CD4-positive, alpha-beta T cell treated with Interleukin-15 for 1 hour (primary cell): ENCODE results near the gene EMILIN1.
"Not testable (repeated sequence)": the region's sequence is repeated elsewhere in the genome, so short reads cannot be mapped to it uniquely, and the experiment has no call there.

Experiments
- DNase-seq: peaks from one replicate; pipeline ENCODE4 v3.0.0-alpha.2; 2020

Gene EMILIN1

GRCh38 chr2:27054721-27055120 lies 23.7 kb upstream of the EMILIN1 start:
- no peak for DNase-seq

DNA sequence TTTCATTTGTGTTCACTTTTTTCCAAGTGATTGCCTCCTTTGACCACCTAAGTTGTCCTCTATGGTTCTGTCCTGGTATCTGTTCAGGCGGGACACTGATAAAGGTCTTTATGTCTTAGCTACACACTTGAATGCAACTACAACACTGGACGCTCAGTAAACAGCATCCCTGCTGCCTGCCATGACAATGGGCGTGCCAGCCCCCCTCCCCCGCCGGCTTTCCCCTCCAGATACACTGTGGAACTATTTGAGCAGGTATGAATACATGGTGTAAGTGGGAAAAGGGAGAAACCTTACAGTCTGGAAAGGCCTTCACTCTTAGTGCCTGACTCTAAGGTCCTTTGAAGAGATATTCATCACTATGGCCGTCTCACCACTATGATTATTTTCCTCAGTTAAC lies 21.2 kb upstream of the EMILIN1 start:
- DNase-seq: no peak

GRCh38 chr2:27058210-27058609 lies 20.2 kb upstream of the EMILIN1 start:
- DNase-seq: no peak

DNA sequence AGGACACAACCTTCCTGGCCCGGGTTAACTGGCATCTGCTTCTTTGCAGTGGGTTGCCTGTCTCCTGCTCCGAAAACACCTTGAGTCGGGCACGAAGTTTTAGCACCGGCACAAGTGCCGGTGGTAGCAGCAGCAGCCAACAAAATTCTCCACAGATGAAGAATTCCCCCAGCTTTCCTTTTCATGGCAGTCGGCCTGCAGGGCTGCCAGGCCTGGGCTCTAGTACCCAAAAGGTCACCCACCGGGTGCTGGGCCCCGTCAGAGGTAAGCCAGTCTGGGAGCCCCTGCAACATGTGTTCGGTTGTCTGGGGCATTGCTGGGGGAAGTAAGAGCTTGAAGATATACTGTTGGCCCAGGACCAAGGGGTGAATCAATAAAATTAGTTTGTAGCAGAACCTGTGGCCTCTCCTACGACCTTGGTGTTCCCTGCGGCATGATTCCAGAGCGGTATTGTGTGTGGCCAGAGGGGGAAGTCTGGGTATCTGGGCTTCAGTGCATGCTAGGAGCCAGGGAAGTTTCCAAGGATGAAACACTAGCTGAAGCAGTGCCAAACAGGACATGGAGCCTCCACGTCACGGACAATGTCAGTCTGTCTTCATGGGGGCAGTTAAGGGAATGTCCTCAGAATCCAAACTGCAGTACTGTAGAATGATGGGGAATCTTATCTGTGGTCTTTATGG lies 19.1 kb upstream of the EMILIN1 start:
- no peak for DNase-seq

DNA sequence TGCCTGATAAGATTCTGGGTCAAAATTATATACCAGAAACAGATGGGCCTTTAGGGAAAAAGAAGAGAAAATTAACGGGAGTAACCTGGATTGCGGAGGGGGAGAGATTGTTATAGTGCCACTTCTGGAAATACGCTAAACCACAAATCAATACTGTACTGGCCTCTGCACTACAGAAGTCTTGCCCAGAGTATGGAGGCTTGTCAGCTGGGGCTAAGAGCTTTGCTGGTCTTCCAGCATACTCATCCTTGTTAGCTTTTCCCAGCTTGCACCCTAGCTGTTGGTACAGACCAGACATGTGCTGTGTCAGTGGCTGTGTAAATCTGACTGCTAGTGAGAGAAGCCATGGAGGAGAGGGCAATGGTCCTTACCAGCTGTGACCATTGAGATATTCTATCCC lies 18.1 kb upstream of the EMILIN1 start:
- no peak for DNase-seq

DNA sequence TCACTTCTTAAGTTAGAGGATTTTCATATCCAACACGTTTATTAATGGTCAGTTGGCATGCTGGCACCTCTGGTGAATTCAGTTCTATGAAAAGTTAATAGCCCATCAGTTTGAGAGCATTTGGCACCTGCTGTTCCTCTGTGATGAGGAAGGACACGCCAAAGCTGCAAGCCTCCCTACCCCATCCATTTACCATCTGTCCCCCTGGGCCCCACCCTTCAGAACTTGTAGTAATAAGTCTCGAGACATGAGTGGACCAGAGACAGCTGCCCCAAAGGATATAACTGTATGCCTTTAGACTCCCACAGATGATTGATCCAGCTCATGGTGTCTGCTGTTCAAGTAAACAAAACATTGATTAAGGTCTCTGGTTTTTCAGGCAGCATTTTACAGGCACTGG lies 13.3 kb upstream of the EMILIN1 start:
- no peak for DNase-seq

DNA sequence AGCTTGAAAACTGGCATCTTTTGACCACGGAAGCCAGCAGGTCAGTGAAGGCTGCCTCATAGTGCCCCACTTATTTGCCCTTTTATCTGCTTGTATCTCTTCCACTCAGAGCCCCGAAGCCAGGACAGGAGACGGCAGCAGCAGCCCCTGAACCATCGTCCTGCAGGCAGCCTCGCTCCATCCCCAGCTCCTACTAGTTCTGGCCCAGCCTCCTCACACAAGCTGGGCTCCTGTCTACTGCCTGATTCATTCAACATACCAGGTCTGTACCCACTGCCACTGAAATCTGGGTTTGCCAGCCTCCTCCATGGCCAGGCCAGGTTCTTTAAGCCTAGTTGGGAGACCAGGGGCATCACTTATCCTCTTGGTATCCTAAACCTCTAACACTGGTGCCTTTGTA lies 11.0 kb upstream of the EMILIN1 start:
- no peak for DNase-seq

DNA sequence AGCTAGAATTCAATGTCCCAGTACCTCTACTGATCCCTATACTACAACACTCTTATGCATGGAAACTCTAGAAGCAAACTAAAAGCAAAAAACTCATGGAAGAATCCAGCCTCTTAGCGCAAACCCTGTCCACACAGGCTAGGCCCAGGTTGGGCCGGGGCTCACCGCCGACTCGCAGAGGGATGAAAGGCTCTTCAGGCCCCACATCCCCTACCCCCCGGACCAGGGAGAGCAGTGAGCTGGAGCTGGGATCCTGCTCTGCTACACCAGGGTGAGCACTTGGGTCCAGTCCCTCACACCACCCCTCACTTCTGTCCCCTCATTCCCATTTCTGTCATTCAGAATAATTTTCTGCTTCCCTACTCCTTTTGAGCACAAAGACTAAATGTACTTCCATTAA lies 9.0 kb upstream of the EMILIN1 start:
- DNase-seq: no peak

DNA sequence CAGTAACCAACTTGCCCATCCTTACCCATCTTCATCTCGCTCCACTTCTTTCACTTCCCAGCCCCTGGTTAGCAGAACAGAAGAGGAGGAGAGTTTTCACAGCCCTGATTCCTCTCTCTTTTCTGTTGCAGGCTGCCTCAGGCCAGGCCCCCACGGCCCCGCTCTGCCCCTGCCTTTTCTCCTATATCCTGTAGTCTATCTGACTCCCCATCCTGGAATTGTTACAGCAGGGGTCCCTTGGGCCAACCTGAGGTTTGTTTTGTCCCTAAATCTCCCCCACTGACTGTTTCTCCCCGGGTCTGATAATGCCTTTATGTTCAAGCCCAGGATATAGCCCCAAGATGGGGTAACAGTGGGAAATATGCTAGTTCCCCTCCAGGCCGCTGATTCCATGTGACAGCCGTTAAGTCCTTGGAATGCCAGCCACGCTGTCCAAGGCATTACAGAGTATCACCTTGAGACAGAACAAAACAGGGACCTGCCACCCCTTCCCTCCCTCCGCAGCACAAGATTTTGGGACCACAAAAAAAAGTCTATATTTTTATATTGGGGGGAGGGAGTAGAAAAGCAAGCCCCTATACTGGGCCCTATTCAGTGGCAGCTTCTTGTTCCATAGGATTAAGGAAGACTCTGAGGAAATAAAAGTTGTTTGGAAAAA lies 8.3 kb upstream of the EMILIN1 start:
- DNase-seq: no peak

- no peak for DNase-seq
Observed at GRCh38 chr2:27070653-27071276, 7.7 kb upstream of the EMILIN1 start.

DNA sequence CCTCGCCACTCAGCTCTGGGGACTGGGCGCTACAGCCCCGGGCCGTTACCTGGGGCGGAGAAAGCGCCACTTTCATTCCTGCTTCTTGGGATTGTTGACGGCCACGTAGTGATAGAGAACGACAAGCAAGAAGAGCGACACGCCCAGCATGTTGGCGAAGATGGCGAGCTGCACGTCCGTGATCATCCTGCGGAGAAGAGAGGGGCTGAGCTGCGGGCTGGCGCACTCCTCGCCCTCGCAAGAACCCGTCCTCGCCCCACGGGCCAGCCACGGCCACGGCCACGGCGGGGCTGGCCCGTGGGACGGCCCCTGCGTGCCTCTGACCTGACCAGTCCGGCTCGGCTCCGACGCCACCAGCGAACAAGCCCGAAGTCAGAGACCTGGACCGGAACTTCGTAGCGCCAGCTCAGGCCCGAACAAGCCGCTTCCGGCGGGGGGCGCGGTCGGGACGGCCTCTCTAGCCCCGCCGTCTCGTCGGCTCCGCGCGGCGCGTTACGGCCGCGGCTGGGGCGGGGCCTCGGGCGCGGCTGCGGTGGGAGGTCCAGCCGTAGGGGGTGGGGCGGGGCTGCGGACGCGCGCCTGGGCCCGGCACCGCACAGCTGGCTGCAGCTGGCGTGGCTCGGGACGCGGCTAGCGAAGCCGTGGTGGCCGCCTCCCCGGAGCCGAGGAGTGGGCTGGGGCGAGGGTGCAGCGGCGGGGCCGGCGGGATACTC lies 7.0 kb upstream of the EMILIN1 start, which contains the start of gene OST4:
Gene OST4, minus strand, starts transcription at position 378 of the 713 bp plus-strand sequence.
- peak; percentile 91 for DNase-seq

GRCh38 chr2:27071990-27072830 lies 6.2 kb upstream of the EMILIN1 start:
- no peak for DNase-seq

GRCh38 chr2:27072920-27073319 lies 5.5 kb upstream of the EMILIN1 start:
- DNase-seq: no peak

- no peak for DNase-seq
Observed at GRCh38 chr2:27073782-27074181, 4.6 kb upstream of the EMILIN1 start.

DNA sequence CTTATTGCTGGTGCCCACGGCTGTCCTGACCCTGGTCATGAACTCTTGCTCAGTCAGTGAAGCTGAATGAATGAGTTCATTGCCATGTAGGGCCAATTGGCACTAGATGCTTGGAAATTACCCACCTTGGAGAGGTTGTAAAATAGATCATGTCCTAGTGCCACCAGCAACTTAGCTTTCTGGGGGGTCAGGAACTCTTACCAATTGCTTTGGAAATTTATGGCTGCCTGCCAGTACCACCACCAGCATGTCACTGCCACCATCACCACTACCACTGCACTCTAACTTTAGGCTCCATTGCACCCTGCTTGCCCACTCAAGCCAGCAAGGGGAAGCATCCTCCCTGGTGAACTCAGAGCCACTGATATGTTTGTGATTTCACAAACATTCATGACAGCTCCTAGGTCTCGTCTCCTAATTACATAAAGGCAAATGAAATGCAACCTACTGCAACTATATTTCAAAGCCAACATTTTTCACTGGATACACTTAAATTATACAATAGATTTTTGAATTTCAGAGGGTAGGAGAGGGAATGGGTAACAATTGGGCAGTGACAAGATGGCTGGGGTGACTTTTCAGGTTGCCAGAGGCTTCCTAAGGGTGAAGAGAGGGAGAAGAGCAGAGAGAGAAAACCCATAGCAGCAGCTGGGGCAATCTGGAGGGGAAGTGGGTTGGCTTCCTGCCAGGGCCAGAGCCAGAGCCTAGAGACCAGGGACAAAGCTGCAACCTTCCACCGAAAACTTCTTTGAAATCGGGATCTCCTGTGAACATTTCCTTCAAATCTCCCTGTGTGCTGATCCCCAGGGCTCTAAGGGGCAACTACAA lies 3.5 kb upstream of the EMILIN1 start:
- DNase-seq: peak; percentile 42

GRCh38 chr2:27075566-27075871 lies 2.9 kb upstream of the EMILIN1 start:
- not testable (repeated sequence) for DNase-seq

DNA sequence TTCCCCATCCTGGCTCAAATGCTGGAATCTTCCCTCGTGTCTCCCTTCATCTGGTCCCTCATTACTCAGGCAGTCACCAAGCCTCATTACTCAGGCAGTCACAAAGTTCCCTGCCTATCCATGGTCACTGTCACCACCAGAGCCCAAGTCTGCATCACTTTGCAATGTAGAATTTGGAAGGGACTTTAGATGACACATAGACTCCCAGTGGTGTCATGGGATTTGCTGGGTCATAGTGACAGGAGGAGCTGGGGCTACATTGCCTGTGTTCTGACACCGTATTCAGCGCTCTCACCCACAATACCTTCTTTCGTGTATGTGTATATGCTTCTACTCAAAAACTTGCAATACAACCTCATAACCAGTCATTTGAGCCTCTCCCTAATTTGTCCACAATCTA lies 2.1 kb upstream of the EMILIN1 start:
- DNase-seq: no peak

DNA sequence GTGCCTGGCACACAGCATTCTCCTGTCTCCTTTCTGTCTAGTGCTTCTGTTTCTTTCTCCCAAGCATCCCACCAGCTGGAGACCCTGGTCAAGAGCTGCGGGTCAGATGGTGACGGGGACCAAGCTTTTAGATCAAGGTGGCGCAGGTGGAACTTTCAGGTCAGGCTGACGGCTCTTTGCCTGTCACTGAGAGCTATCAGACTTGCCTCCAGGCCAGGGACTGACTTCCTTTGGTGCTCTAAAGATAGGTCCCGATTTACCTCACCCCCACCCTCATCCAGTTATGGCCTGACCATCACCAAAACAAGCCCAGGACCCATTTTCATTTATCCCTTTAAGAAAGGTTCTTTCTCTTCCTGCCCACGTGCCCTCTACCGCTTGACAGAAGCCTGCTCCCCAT lies 1.2 kb upstream of the EMILIN1 start:
- no peak for DNase-seq

GRCh38 chr2:27079233-27080139 lies 1.1 kb downstream of the EMILIN1 start:
- no peak for DNase-seq

- DNase-seq: no peak
Observed at GRCh38 chr2:27080140-27080469, 1.7 kb downstream of the EMILIN1 start.

GRCh38 chr2:27080603-27080936 lies 2.2 kb downstream of the EMILIN1 start:
- DNase-seq: no peak
